D341Med (cell line): Measurements from ENCODE around the gene EIF4G3.
"Not testable (repeated sequence)": the region's sequence is repeated elsewhere in the genome, so short reads cannot be mapped to it uniquely, and the experiment has no call there.

Experiments
- DNase-seq: peaks from one replicate; pipeline ENCODE4 v3.0.0; 2012; ENCODE audit warnings: low spot score

The EIF4G3 gene

GRCh38 chr1:20823845-20824244, 352.9 kb downstream of the EIF4G3 start:
- no peak for DNase-seq

GRCh38 chr1:20821466-20821865, 355.2 kb downstream of the EIF4G3 start:
- DNase-seq = no peak

GRCh38 chr1:20819818-20820217, 356.9 kb downstream of the EIF4G3 start:
- DNase-seq = no peak

GRCh38 chr1:20814534-20814871, 362.2 kb downstream of the EIF4G3 start:
- DNase-seq = no peak

- DNase-seq = no peak
Observed at GRCh38 chr1:20811916-20812315, 364.8 kb downstream of the EIF4G3 start.

- no peak for DNase-seq
Observed at GRCh38 chr1:20793236-20793635, 383.5 kb downstream of the EIF4G3 start.

GRCh38 chr1:20792196-20792595, 384.5 kb downstream of the EIF4G3 start:
- no peak for DNase-seq

GRCh38 chr1:20790785-20791184, 385.9 kb downstream of the EIF4G3 start:
- DNase-seq = no peak

GRCh38 chr1:20789598-20789997, 387.1 kb downstream of the EIF4G3 start:
- DNase-seq = not testable (repeated sequence)

GRCh38 chr1:20787840-20788795, 388.6 kb downstream of the EIF4G3 start:
- peak; percentile 45 for DNase-seq

GRCh38 chr1:20787029-20787839, 389.5 kb downstream of the EIF4G3 start, which contains the start of gene HP1BP3:
Gene HP1BP3 (minus strand): TSS chr1:20787307. CDS start chr1:20780440, 6,867 bp downstream.
- peak; percentile 93 for DNase-seq

GRCh38 chr1:20786253-20787028, 390.3 kb downstream of the EIF4G3 start:
- DNase-seq = peak; percentile 96

- DNase-seq = peak; percentile 32
Observed at GRCh38 chr1:20785907-20786252, 390.8 kb downstream of the EIF4G3 start.

GRCh38 chr1:20775700-20776099, 401.0 kb downstream of the EIF4G3 start:
- DNase-seq = no peak

GRCh38 chr1:20771780-20772179, 404.9 kb downstream of the EIF4G3 start:
- DNase-seq = no peak

- no peak for DNase-seq
Observed at GRCh38 chr1:20770314-20771087, 406.2 kb downstream of the EIF4G3 start.

- no peak for DNase-seq
Observed at GRCh38 chr1:20767271-20767670, 409.4 kb downstream of the EIF4G3 start.

GRCh38 chr1:20763417-20763816, 413.3 kb downstream of the EIF4G3 start:
- no peak for DNase-seq

- DNase-seq = no peak
Observed at GRCh38 chr1:20760322-20760721, 416.4 kb downstream of the EIF4G3 start.
